ENCODE results near the gene NPAS2. TPM values are rescaled to one million over a fixed set of nuclear protein-coding genes. Genes with fewer than 3 reads are reported as not detected.

Gene NPAS2
- polyA plus RNA-seq, 1 donor (not counting 4 experiments of a cell fraction or from before 2014, with no cell fraction given) = 17.7 TPM

- FAIRE-seq = no peak
Observed at GRCh38 chr2:100876231-100876860, 56.4 kb downstream of the NPAS2 start.

GRCh38 chr2:100877555-100877954 is 57.6 kb downstream of the NPAS2 start:
- Histone ChIP-seq H3K27ac (ENCODE audit: control insufficient read depth, insufficient read depth, low read length) (no peak overlapping the region), H3K79me2 (ENCODE audit: control insufficient read depth, insufficient read depth, low read length) (no peaks in the 10 kb centered on the region), H3K9ac (ENCODE audit: control insufficient read depth, extremely low read depth, insufficient read depth, low read length) (no peak overlapping the region), H3K9me3 (ENCODE audit: control insufficient read depth, low read depth, low read length) (no peaks in the 10 kb centered on the region), H2AFZ (ENCODE audit: control insufficient read depth, low read length) (no peak overlapping the region), H3K4me2 (ENCODE audit: control insufficient read depth, extremely low read depth, insufficient read depth, low read depth, low read length) (no peak overlapping the region), H3K4me3 (ENCODE audit: control insufficient read depth in 2 of 3, extremely low read depth in 1 of 3, insufficient read depth in 2 of 3, low read depth in 1 of 3, low read length in 3 of 3) (no peak overlapping the region), H3K27me3 (ENCODE audit: control insufficient read depth, extremely low read depth, insufficient read depth, low read length) (no peaks in the 10 kb centered on the region), H3K4me1 (ENCODE audit: control insufficient read depth, extremely low read depth, insufficient read depth, low read length) (peaks cover under 1% of the 10 kb centered on the region), H3K36me3 (ENCODE audit: control insufficient read depth in 2 of 2, extremely low read depth in 1 of 2, insufficient read depth in 2 of 2, low read length in 2 of 2) (peaks cover 3 to 8% of the 10 kb centered on the region in 2 experiments), H4K20me1 (ENCODE audit: control insufficient read depth, extremely low read depth, insufficient read depth, low read length) (no peaks in the 10 kb centered on the region), H3K9me1 (ENCODE audit: control insufficient read depth, extremely low read depth, insufficient read depth, low read length) (no peaks in the 10 kb centered on the region)
- DNase-seq (ENCODE audit: low read depth, low spot score) (no peak), FAIRE-seq (no peak)
- TF ChIP-seq EZH2 (IDR thresholded peaks at IDR 0.05; ENCODE audit: low read length) (no peak), CTCF (optimal IDR thresholded peaks at IDR 0.05 in 1 of 3, IDR thresholded peaks at IDR 0.05 in 1 of 3, conservative IDR thresholded peaks at IDR 0.05 in 1 of 3; ENCODE audit: extremely low read depth in 1 of 3, insufficient read depth in 2 of 3, low read length in 3 of 3) (no peak)
- dilution Hi-C loops (cut with MboI; ENCODE audit: extremely low pct_ligation_motif_present, low sequenced_read_pairs) = no loop called here

More at GRCh38 chr2:100876231-100876860, 56.4 kb downstream of the NPAS2 start:
- Histone ChIP-seq H3K27me3 (ENCODE audit: control insufficient read depth, extremely low read depth, insufficient read depth, low read length) (no peaks in the 10 kb centered on the region), H3K9me3 (ENCODE audit: control insufficient read depth, low read depth, low read length) (no peaks in the 10 kb centered on the region), H3K9me1 (ENCODE audit: control insufficient read depth, extremely low read depth, insufficient read depth, low read length) (no peaks in the 10 kb centered on the region), H3K79me2 (ENCODE audit: control insufficient read depth, insufficient read depth, low read length) (no peaks in the 10 kb centered on the region), H3K36me3 (ENCODE audit: control insufficient read depth in 2 of 2, extremely low read depth in 1 of 2, insufficient read depth in 2 of 2, low read length in 2 of 2) (peaks cover 3 to 8% of the 10 kb centered on the region in 2 experiments), H2AFZ (ENCODE audit: control insufficient read depth, low read length) (no peak overlapping the region), H3K4me2 (ENCODE audit: control insufficient read depth, extremely low read depth, insufficient read depth, low read depth, low read length) (no peak overlapping the region), H3K9ac (ENCODE audit: control insufficient read depth, extremely low read depth, insufficient read depth, low read length) (no peak overlapping the region), H4K20me1 (ENCODE audit: control insufficient read depth, extremely low read depth, insufficient read depth, low read length) (no peaks in the 10 kb centered on the region), H3K27ac (ENCODE audit: control insufficient read depth, insufficient read depth, low read length) (no peak overlapping the region), H3K4me1 (ENCODE audit: control insufficient read depth, extremely low read depth, insufficient read depth, low read length) (no peaks in the 10 kb centered on the region), H3K4me3 (ENCODE audit: control insufficient read depth in 2 of 3, extremely low read depth in 1 of 3, insufficient read depth in 2 of 3, low read depth in 1 of 3, low read length in 3 of 3) (no peak overlapping the region)
- no peak for TF ChIP-seq CTCF (optimal IDR thresholded peaks at IDR 0.05 in 1 of 3, IDR thresholded peaks at IDR 0.05 in 1 of 3, conservative IDR thresholded peaks at IDR 0.05 in 1 of 3; ENCODE audit: extremely low read depth in 1 of 3, insufficient read depth in 2 of 3, low read length in 3 of 3)
- no peak for TF ChIP-seq EZH2 (IDR thresholded peaks at IDR 0.05; ENCODE audit: low read length)
- dilution Hi-C loops (cut with MboI; ENCODE audit: extremely low pct_ligation_motif_present, low sequenced_read_pairs) = no loop called here
- DNase-seq (ENCODE audit: low read depth, low spot score) = no peak

Measured in keratinocyte (primary cell).